ENCODE results near the gene DLST.

DNA sequence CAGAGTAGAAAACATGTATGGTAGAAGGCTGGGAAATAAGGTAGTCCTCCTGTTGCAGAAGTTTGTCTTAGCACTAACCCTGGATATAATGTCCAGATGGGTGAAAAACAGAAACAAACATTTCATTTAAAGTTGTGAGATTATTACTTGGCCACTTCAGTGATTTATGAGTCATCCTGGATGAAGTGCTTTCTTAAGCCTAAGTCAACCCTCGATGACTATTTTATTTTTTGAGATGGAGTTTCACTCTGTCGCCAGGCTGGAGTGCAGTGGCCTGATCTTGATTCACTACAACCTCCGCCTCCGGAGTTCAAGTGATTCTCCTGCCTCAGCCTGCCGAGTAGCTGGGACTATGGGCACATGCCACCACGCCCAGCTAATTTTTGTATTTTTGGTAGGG lies 10.2 kb downstream of the DLST start:
- TF ChIP-seq ZFP30 (CRISPR knock-in tag; IDR thresholded peaks at IDR 0.05) (no peak), RARB (CRISPR knock-in tag; IDR thresholded peaks at IDR 0.05) (no peak), ZC3H10 (CRISPR knock-in tag; IDR thresholded peaks at IDR 0.05) (no peak), ZFP3 (CRISPR knock-in tag; IDR thresholded peaks at IDR 0.05) (no peak)
- TF ChIP-seq, protein P1, sequence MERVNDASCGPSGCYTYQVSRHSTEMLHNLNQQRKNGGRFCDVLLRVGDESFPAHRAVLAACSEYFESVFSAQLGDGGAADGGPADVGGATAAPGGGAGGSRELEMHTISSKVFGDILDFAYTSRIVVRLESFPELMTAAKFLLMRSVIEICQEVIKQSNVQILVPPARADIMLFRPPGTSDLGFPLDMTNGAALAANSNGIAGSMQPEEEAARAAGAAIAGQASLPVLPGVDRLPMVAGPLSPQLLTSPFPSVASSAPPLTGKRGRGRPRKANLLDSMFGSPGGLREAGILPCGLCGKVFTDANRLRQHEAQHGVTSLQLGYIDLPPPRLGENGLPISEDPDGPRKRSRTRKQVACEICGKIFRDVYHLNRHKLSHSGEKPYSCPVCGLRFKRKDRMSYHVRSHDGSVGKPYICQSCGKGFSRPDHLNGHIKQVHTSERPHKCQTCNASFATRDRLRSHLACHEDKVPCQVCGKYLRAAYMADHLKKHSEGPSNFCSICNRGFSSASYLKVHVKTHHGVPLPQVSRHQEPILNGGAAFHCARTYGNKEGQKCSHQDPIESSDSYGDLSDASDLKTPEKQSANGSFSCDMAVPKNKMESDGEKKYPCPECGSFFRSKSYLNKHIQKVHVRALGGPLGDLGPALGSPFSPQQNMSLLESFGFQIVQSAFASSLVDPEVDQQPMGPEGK (CRISPR knock-in tag; IDR thresholded peaks at IDR 0.05; ENCODE audit: borderline replicate concordance) = no peak
- TF ChIP-seq, protein P2, sequence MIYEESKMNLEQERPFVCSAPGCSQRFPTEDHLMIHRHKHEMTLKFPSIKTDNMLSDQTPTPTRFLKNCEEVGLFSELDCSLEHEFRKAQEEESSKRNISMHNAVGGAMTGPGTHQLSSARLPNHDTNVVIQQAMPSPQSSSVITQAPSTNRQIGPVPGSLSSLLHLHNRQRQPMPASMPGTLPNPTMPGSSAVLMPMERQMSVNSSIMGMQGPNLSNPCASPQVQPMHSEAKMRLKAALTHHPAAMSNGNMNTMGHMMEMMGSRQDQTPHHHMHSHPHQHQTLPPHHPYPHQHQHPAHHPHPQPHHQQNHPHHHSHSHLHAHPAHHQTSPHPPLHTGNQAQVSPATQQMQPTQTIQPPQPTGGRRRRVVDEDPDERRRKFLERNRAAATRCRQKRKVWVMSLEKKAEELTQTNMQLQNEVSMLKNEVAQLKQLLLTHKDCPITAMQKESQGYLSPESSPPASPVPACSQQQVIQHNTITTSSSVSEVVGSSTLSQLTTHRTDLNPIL (CRISPR knock-in tag; IDR thresholded peaks at IDR 0.05; ENCODE audit: low read depth) = no peak

All from SK-N-SH treated with all-trans-retinoic acid at 6 μM for 48 hours (cell line).